ENCODE data around the gene CABP4. TPM values are rescaled to one million over a fixed set of nuclear protein-coding genes. Genes with fewer than 3 reads are reported as not detected.

CABP4 gene
- total RNA-seq, 2 donors from 2014 or later: 1.2 to 1.3 TPM

Small RNA genes lying within 50 kb of the gene (microRNA-seq; reads per million reads assigned to microRNA genes)
- gene MIR6752: 0.20 to 0.27 reads per million in 2 donors

Other genes with a start within 250 kb of the CABP4 start
- gene GRK2, start 188.9 kb upstream of the CABP4 start, total RNA-seq: 10 to 100 TPM; 51.6 to 52.6 TPM
- 10 to 100 TPM; 22.1 to 22.6 TPM for gene ANKRD13D, start 166.1 kb upstream of the CABP4 start, total RNA-seq
- gene SSH3, start 151.8 kb upstream of the CABP4 start, total RNA-seq: 10 to 100 TPM; 18.1 to 22.2 TPM
- gene POLD4, start 101.8 kb upstream of the CABP4 start, total RNA-seq: 10 to 100 TPM; 54.5 to 59.3 TPM
- gene CLCF1, start 81.8 kb upstream of the CABP4 start, total RNA-seq: 1 to 10 TPM; 1.1 to 4.6 TPM
- gene RAD9A, start 63.4 kb upstream of the CABP4 start, total RNA-seq: 1 to 10 TPM; 6.2 to 9.0 TPM
- gene PPP1CA, start 53.5 kb upstream of the CABP4 start, total RNA-seq: 10 to 100 TPM; 86.7 to 94.1 TPM
- gene TBC1D10C, start 51.3 kb upstream of the CABP4 start, total RNA-seq: 1 to 10 TPM; 2.4 to 2.8 TPM
- 10 to 100 TPM in 1 of 2 donors, 1 to 10 TPM in 1; 6.6 to 11.9 TPM for gene CARNS1, start 39.7 kb upstream of the CABP4 start, total RNA-seq
- gene RPS6KB2, start 26.9 kb upstream of the CABP4 start, total RNA-seq: 10 to 100 TPM; 25.5 to 31.0 TPM
- 1 to 10 TPM; 1.8 to 4.7 TPM for gene PTPRCAP, start 17.7 kb upstream of the CABP4 start, total RNA-seq
- 10 to 100 TPM; 35.4 to 40.7 TPM for gene CORO1B, start 11.9 kb upstream of the CABP4 start, total RNA-seq
- not detected for gene GPR152, start 2.6 kb upstream of the CABP4 start, total RNA-seq
- gene TMEM134, start 13.9 kb downstream of the CABP4 start, total RNA-seq: 10 to 100 TPM; 50.5 to 58.1 TPM
- 10 to 100 TPM; 50.5 to 51.2 TPM for gene AIP, start 27.7 kb downstream of the CABP4 start, total RNA-seq
- gene PITPNM1, start 50.0 kb downstream of the CABP4 start, total RNA-seq: 10 to 100 TPM; 27.7 to 34.7 TPM
- gene CDK2AP2, start 52.8 kb downstream of the CABP4 start, total RNA-seq: 10 to 100 TPM; 44.8 to 60.9 TPM
- gene CABP2, start 68.1 kb downstream of the CABP4 start, total RNA-seq: not detected
- gene GSTP1, start 128.5 kb downstream of the CABP4 start, total RNA-seq: 100 to 1,000 TPM; 314 to 337 TPM
- gene NDUFV1, start 151.6 kb downstream of the CABP4 start, total RNA-seq: 100 to 1,000 TPM; 422 to 434 TPM
- gene NUDT8, start 174.6 kb downstream of the CABP4 start, total RNA-seq: 10 to 100 TPM; 60.1 to 61.7 TPM
- gene TBX10, start 184.4 kb downstream of the CABP4 start, total RNA-seq: not detected
- not detected for gene ACY3, start 195.4 kb downstream of the CABP4 start, total RNA-seq
- not detected for gene ALDH3B2, start 219.3 kb downstream of the CABP4 start, total RNA-seq